Hepatocyte (in vitro differentiated cells): ENCODE data around the gene DIDO1. TPM values are rescaled to one million over a fixed set of nuclear protein-coding genes. Genes with fewer than 3 reads are reported as not detected.

ENCODE experiments used
- DNase-seq: peaks from one replicate; pipeline ENCODE4 v3.0.0-alpha.2; 2016; ENCODE audit warnings: low spot score
- H2AFZ ChIP-seq: fragments of 200-600 bp; sonication (generic); 2 replicates; pipeline ENCODE4 v1.6.0; 2016; ENCODE audit warnings: antibody characterized with exemption, mild to moderate bottlenecking
- H3K27ac ChIP-seq: fragments of 200-600 bp; sonication (generic); 2 replicates; pipeline ENCODE4 v1.5.1; 2016; ENCODE audit warnings: mild to moderate bottlenecking
- H3K27me3 ChIP-seq: fragments of 200-600 bp; sonication (generic); 2 replicates; pipeline ENCODE4 v1.6.1; 2016
- H3K36me3 ChIP-seq: fragments of 200-600 bp; sonication (generic); replicated peaks from 2 replicates; pipeline ENCODE4 v1.5.1; 2016; ENCODE audit warnings: low read depth; ENCODE audit not compliant: insufficient read depth
- H3K4me1 ChIP-seq: fragments of 200-600 bp; sonication (generic); 2 replicates; pipeline ENCODE4 v1.5.1; 2016; ENCODE audit warnings: mild to moderate bottlenecking, moderate library complexity; ENCODE audit not compliant: insufficient read depth
- H3K4me2 ChIP-seq: fragments of 200-600 bp; sonication (generic); 2 replicates; pipeline ENCODE4 v1.6.0; 2016
- H3K4me3 ChIP-seq: fragments of 200-600 bp; sonication (generic); 2 replicates; pipeline ENCODE4 v1.5.1; 2016; ENCODE audit warnings: mild to moderate bottlenecking
- H3K79me2 ChIP-seq: fragments of 200-600 bp; sonication (generic); 2 replicates; pipeline ENCODE4 v1.6.0; 2017; ENCODE audit warnings: mild to moderate bottlenecking
- H3K9me2 ChIP-seq: fragments of 200-600 bp; sonication (generic); replicated peaks from 2 replicates; pipeline ENCODE4 v1.6.0; 2017; ENCODE audit warnings: mild to moderate bottlenecking; ENCODE audit not compliant: insufficient read depth
- H3K9me3 ChIP-seq: fragments of 200-600 bp; sonication (generic); 2 replicates; pipeline ENCODE4 v1.5.1; 2016; ENCODE audit warnings: low read depth, mild to moderate bottlenecking
- H4K20me1 ChIP-seq: fragments of 200-600 bp; sonication (generic); 2 replicates; pipeline ENCODE4 v1.6.0; 2016; ENCODE audit warnings: mild to moderate bottlenecking; ENCODE audit not compliant: insufficient read depth, poor library complexity, severe bottlenecking
- EZH2 ChIP-seq: fragments of 200-600 bp; sonication (generic); IDR thresholded peaks from 2 replicates; pipeline ENCODE4 v1.6.1; 2016; ENCODE audit warnings: antibody characterized with exemption, mild to moderate bottlenecking, borderline replicate concordance
- EZH2phosphoT487 ChIP-seq: fragments of 200-600 bp; sonication (generic); IDR thresholded peaks from one replicate; pipeline ENCODE4 v1.6.1; 2018; ENCODE audit warnings: antibody characterized with exemption, mild to moderate bottlenecking, low read depth, moderate library complexity; ENCODE audit not compliant: unreplicated experiment, severe bottlenecking
- WGBS: methylation state at CpG from one replicate; pipeline ENCODE4 v1.1.6; 2016; ENCODE audit warnings: low lambda C conversion rate; ENCODE audit errors: missing lambda C conversion rate; 5-methylcytosine and 5-hydroxymethylcytosine counted together
- polyA plus RNA-seq: library from polyadenylated mRNA; unstranded; fragments of >200 nt; fragmentation: Nextera tagmentation; extraction: Ambion mirVana; gene quantifications from 2 replicates; pipeline ENCODE4 v1.2.1, GENCODE V29; 2016
- total RNA-seq: library from RNA; depleted of rRNA; stranded (reverse); fragments of >200 nt; gene quantifications from 2 replicates; pipeline ENCODE4 v1.2.3, GENCODE V29; 2014
- TF ChIP-seq, protein P1 (sequence below): fragments of 200-600 bp; sonication (generic); IDR thresholded peaks from 2 replicates; pipeline ENCODE4 v1.5.1; 2016; ENCODE audit warnings: antibody characterized with exemption, mild to moderate bottlenecking; ENCODE audit not compliant: poor library complexity

The DIDO1 gene
- total and polyA plus RNA-seq, 2 experiments from 2014 or later = 26.5 to 31.6 TPM

DNA sequence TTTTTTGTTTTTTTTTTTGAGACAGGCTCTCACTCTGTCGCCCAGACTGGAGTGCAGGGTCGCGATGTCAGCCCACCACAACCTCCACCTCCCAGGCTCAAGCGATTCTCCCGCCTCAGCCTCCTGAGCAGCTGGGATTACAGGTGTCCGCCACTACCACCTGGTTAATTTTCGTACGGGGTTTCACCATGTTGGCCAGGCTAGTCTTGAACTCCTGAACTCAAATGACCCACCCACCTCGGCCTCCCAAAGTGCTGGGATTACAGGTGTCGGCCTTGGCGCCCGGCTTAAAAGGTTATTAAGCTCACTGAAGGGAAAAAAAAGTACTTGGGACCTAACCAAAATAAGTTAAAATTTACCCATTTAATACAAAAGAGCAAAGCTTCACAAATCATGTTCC lies 66.6 kb downstream of the DIDO1 start:
- no peaks in the 10 kb centered on the region for H3K36me3 ChIP-seq
- H3K9me2 ChIP-seq = no peaks in the 10 kb centered on the region
- peaks cover 3% of the 10 kb centered on the region for H4K20me1 ChIP-seq
- H3K4me2 ChIP-seq = peak overlapping the region; percentile 91
- H3K27me3 ChIP-seq = peaks cover 7% of the 10 kb centered on the region
- no peaks in the 10 kb centered on the region for H3K9me3 ChIP-seq
- no peak overlapping the region for H3K4me3 ChIP-seq
- WGBS = 88% methylated on average over 12 of the region's 12 CpGs
- no peak for TF ChIP-seq EZH2phosphoT487
- no peak for TF ChIP-seq EZH2
- TF ChIP-seq, protein P1, sequence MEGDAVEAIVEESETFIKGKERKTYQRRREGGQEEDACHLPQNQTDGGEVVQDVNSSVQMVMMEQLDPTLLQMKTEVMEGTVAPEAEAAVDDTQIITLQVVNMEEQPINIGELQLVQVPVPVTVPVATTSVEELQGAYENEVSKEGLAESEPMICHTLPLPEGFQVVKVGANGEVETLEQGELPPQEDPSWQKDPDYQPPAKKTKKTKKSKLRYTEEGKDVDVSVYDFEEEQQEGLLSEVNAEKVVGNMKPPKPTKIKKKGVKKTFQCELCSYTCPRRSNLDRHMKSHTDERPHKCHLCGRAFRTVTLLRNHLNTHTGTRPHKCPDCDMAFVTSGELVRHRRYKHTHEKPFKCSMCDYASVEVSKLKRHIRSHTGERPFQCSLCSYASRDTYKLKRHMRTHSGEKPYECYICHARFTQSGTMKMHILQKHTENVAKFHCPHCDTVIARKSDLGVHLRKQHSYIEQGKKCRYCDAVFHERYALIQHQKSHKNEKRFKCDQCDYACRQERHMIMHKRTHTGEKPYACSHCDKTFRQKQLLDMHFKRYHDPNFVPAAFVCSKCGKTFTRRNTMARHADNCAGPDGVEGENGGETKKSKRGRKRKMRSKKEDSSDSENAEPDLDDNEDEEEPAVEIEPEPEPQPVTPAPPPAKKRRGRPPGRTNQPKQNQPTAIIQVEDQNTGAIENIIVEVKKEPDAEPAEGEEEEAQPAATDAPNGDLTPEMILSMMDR = no peak
- no peak overlapping the region for H3K27ac ChIP-seq
- no peak overlapping the region for H2AFZ ChIP-seq
- H3K79me2 ChIP-seq = peaks cover 25% of the 10 kb centered on the region
- no peak for DNase-seq
- peaks cover 19% of the 10 kb centered on the region for H3K4me1 ChIP-seq

DNA sequence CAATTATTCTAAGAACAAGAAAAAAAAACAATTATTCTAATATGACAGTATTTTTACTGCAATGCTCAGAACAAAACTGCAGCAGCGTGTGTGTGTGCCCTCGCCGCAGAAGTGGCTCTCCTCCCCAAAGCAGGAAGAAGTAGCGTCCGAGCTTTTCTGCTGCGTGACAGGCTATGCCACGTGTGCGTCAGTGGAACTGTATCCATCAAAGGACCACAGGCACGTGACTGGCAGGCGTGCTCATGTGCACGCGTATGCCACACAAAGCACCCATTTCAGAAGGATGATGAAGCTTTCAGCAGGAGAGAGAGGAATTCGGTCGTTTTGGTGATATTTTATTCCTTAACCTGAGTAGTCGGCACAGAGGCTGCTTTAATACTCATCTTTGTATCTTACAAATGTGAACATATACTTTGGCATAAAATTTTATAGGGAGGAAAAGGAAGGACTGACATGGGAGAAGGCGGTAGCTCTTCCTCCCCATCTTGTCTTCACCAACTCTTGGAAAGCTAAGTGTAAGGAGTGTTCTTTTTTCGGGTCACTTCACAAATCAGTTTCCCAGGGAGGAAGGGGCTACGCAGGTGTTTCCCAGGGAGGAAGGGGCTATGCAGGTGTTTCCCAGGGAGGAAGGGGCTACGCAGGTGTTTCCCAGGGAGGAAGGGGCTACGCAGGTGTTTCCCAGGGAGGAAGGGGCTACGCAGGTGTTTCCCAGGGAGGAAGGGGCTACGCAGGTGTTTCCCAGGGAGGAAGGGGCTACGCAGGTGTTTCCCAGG lies 68.1 kb downstream of the DIDO1 start:
- Histone ChIP-seq H3K4me2 (no peak overlapping the region), H2AFZ (no peak overlapping the region), H3K4me1 (peaks cover 19% of the 10 kb centered on the region), H3K4me3 (no peak overlapping the region), H3K9me3 (no peaks in the 10 kb centered on the region), H3K27me3 (peaks cover 7% of the 10 kb centered on the region), H3K9me2 (no peaks in the 10 kb centered on the region), H3K27ac (no peak overlapping the region), H3K36me3 (no peaks in the 10 kb centered on the region), H3K79me2 (peaks cover 25% of the 10 kb centered on the region), H4K20me1 (peaks cover 3% of the 10 kb centered on the region)
- no peak for TF ChIP-seq EZH2
- TF ChIP-seq EZH2phosphoT487 = no peak
- TF ChIP-seq, protein P1 = no peak
- no peak for DNase-seq
- 96% methylated on average over 19 of the region's 23 CpGs for WGBS

DNA sequence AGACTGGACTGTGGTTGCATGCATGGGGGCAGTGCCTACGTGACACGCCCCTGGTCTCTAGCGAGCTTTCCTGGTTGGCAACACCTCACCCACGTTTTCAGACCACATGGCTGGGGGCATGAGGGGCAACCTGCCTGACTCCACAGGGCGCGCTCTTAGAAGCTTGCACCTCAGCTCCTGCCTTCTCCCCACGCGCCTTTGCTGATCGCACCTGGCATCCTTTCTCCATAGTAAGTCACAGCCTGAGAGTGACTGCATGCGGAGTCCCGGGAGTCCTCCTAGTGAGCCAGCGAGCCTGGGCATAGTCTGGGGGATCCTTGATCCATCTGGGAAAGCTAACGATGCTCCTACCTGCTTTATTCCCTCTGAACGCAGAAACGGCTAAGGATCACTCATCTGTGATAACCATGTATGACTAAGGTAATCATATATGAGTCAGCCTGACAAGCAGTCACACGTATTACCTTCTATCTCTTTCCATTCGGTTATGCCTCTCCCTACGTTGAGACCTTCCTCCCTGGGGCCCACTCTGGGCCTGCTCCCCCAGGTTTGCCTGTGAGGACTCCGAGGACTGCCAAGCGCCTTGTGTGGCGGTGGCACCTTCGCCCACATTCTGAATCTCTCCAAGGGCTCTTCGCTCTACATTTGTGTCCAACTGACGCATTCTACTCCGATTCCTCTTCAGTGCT lies 69.2 kb downstream of the DIDO1 start:
- H3K4me1 ChIP-seq = peaks cover 17% of the 10 kb centered on the region
- no peak overlapping the region for H3K4me3 ChIP-seq
- no peak overlapping the region for H2AFZ ChIP-seq
- peaks cover 3% of the 10 kb centered on the region for H4K20me1 ChIP-seq
- no peaks in the 10 kb centered on the region for H3K9me3 ChIP-seq
- 92% methylated on average over 25 of the region's 25 CpGs for WGBS
- no peak overlapping the region for H3K4me2 ChIP-seq
- no peaks in the 10 kb centered on the region for H3K36me3 ChIP-seq
- no peak for DNase-seq
- peaks cover 7% of the 10 kb centered on the region for H3K27me3 ChIP-seq
- no peaks in the 10 kb centered on the region for H3K9me2 ChIP-seq
- TF ChIP-seq EZH2 = no peak
- TF ChIP-seq, protein P1 = no peak
- no peak for TF ChIP-seq EZH2phosphoT487
- peaks cover 25% of the 10 kb centered on the region for H3K79me2 ChIP-seq
- peak overlapping the region; percentile 37 for H3K27ac ChIP-seq
